Esophagus mucosa (tissue), 1 donor: ENCODE measurements around the gene STAC2. TPM values are rescaled to one million over a fixed set of nuclear protein-coding genes. Genes with fewer than 3 reads are reported as not detected.
A peak's percentile ranks its signal among the peaks of the same experiment; 100 is the strongest.
"Not testable (repeated sequence)": the region's sequence is repeated elsewhere in the genome, so short reads cannot be mapped to it uniquely, and the experiment has no call there.

Experiments used
- ATAC-seq: fragments of 200-7000 bp; cut with Tn5 transposase; one replicate; pipeline ENCODE4 v1.9.1; 2020
- total RNA-seq: library from RNA; stranded (reverse); gene quantifications from one replicate; pipeline ENCODE4 v1.2.4, GENCODE V29; 2023
- donor health status: DM: yes; HTN: yes; CAD: no.

Gene STAC2
- total RNA-seq: 0.60 TPM

GRCh38 chr17:39225308-39225958 is at the start of gene STAC2:
Gene STAC2, minus strand, starts transcription at chr17:39225945. Its CDS starts 443 bp downstream, at chr17:39225502.
- peak; percentile 4 for ATAC-seq

GRCh38 chr17:39271546-39271945 is 45.8 kb upstream of the STAC2 start:
- no peak for ATAC-seq

- no peak for ATAC-seq
Observed at GRCh38 chr17:39270923-39271322, 45.2 kb upstream of the STAC2 start.

- no peak for ATAC-seq
Observed at GRCh38 chr17:39264119-39264518, 38.4 kb upstream of the STAC2 start.

GRCh38 chr17:39261286-39261685 is 35.5 kb upstream of the STAC2 start:
- no peak for ATAC-seq

GRCh38 chr17:39252788-39253460 is 27.2 kb upstream of the STAC2 start:
- peak; percentile 31 for ATAC-seq

- ATAC-seq: no peak
Observed at GRCh38 chr17:39251997-39252396, 26.3 kb upstream of the STAC2 start.

GRCh38 chr17:39250076-39250475 is 24.3 kb upstream of the STAC2 start:
- ATAC-seq: not testable (repeated sequence)

GRCh38 chr17:39246274-39246673 is 20.5 kb upstream of the STAC2 start:
- no peak for ATAC-seq

GRCh38 chr17:39244600-39245570 is 19.1 kb upstream of the STAC2 start:
- peak; percentile 88 for ATAC-seq

- ATAC-seq: peak; percentile 7
Observed at GRCh38 chr17:39244016-39244599, 18.4 kb upstream of the STAC2 start.

- ATAC-seq: no peak
Observed at GRCh38 chr17:39243155-39243554, 17.4 kb upstream of the STAC2 start.

GRCh38 chr17:39240631-39241030 is 14.9 kb upstream of the STAC2 start:
- no peak for ATAC-seq

GRCh38 chr17:39239640-39240314 is 14.0 kb upstream of the STAC2 start:
- peak; percentile 77 for ATAC-seq

- peak; percentile 60 for ATAC-seq
Observed at GRCh38 chr17:39238311-39238972, 12.7 kb upstream of the STAC2 start.

- ATAC-seq: no peak
Observed at GRCh38 chr17:39237586-39237985, 11.8 kb upstream of the STAC2 start.

- ATAC-seq: no peak
Observed at GRCh38 chr17:39236981-39237441, 11.3 kb upstream of the STAC2 start.

GRCh38 chr17:39236450-39236927 is 10.7 kb upstream of the STAC2 start:
- ATAC-seq: no peak

- ATAC-seq: peak; percentile 50
Observed at GRCh38 chr17:39235555-39236449, 10.1 kb upstream of the STAC2 start.
